G401 (cell line): ENCODE results near the gene R3HDM4. TPM values are rescaled to one million over a fixed set of nuclear protein-coding genes. Genes with fewer than 3 reads are reported as not detected.
"Not testable (repeated sequence)": the region's sequence is repeated elsewhere in the genome, so short reads cannot be mapped to it uniquely, and the experiment has no call there.

ENCODE experiments used
- DNase-seq: peaks from one replicate; pipeline ENCODE4 v3.0.0-alpha.2; 2015; ENCODE audit warnings: low spot score
- in situ Hi-C: cut with HindIII; loops from 2 replicates; pipeline ENCODE4 v1.10.0; 2016; ENCODE audit warnings: low sequenced_read_pairs, mixed read lengths
- total RNA-seq: library from RNA; depleted of rRNA; stranded (reverse); fragments of >200 nt; shearing (Covaris generic); gene quantifications from 2 replicates; pipeline ENCODE4 v1.2.3, GENCODE V29; 2014

R3HDM4 gene
- total RNA-seq, 1 experiment from 2014 or later, result 13.9 TPM

GRCh38 chr19:884420-885211, 28.4 kb downstream of the R3HDM4 start:
- DNase-seq, result no peak
- in situ Hi-C loops, result no loop called here

GRCh38 chr19:883661-884211, 29.3 kb downstream of the R3HDM4 start:
- in situ Hi-C loops, result no loop called here
- peak; percentile 71 for DNase-seq

GRCh38 chr19:882871-883497, 30.0 kb downstream of the R3HDM4 start:
- in situ Hi-C loops, result no loop called here
- DNase-seq, result no peak

GRCh38 chr19:881385-882071, 31.5 kb downstream of the R3HDM4 start:
- no peak for DNase-seq
- in situ Hi-C loops, result no loop called here

- in situ Hi-C loops, result no loop called here
- no peak for DNase-seq
Measured at GRCh38 chr19:879711-880438, 33.1 kb downstream of the R3HDM4 start.

- DNase-seq, in situ Hi-C loops: not testable (repeated sequence)
Measured at GRCh38 chr19:878751-879561, 34.1 kb downstream of the R3HDM4 start.

GRCh38 chr19:877992-878660, 34.9 kb downstream of the R3HDM4 start:
- in situ Hi-C loops, DNase-seq: not testable (repeated sequence)

GRCh38 chr19:876780-877314, 36.2 kb downstream of the R3HDM4 start:
- DNase-seq, result no peak
- in situ Hi-C loops, result no loop called here

GRCh38 chr19:876089-876488, 36.9 kb downstream of the R3HDM4 start:
- no peak for DNase-seq
- in situ Hi-C loops, result no loop called here

- no peak for DNase-seq
- in situ Hi-C loops, result no loop called here
Measured at GRCh38 chr19:875265-875879, 37.6 kb downstream of the R3HDM4 start.

- no peak for DNase-seq
- in situ Hi-C loops, result no loop called here
Measured at GRCh38 chr19:873561-874041, 39.4 kb downstream of the R3HDM4 start.

- in situ Hi-C loops, result no loop called here
- no peak for DNase-seq
Measured at GRCh38 chr19:873084-873483, 39.9 kb downstream of the R3HDM4 start.

GRCh38 chr19:872266-872951, 40.6 kb downstream of the R3HDM4 start:
- in situ Hi-C loops, result no loop called here
- no peak for DNase-seq

GRCh38 chr19:871446-872265, 41.4 kb downstream of the R3HDM4 start:
- peak; percentile 44 for DNase-seq
- in situ Hi-C loops, result no loop called here

GRCh38 chr19:870963-871401, 42.0 kb downstream of the R3HDM4 start:
- in situ Hi-C loops, result no loop called here
- peak; percentile 25 for DNase-seq

- no peak for DNase-seq
- in situ Hi-C loops, result no loop called here
Measured at GRCh38 chr19:870314-870713, 42.7 kb downstream of the R3HDM4 start.
